ENCODE results near the gene SCD. TPM values are rescaled to one million over a fixed set of nuclear protein-coding genes. Genes with fewer than 3 reads are reported as not detected.

SCD gene
- total RNA-seq, 4 donors from 2014 or later: 24.3 to 53.9 (median 49.7) TPM

DNA sequence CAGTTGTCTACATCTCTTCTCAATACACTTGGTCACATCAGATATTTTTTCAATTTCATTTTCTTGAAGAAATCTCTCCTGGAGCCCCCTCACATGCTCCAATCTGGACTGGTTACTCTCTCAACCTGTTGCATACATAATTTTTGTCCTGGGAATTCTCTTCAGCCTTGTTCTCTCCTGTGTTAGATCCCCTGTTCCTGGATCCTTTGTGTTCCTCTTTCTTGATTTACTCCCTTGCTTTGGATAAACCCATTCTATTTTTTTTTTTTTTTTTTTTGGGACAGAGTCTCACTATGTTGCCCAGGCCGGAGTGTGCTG is 45.6 kb downstream of the SCD start:
- Histone ChIP-seq H3K27ac (no peak overlapping the region), H3K36me3 (no peaks in the 10 kb centered on the region), H3K9me3 (no peaks in the 10 kb centered on the region), H3K4me1 (no peaks in the 10 kb centered on the region), H3K4me3 (no peak overlapping the region), H3K27me3 (no peaks in the 10 kb centered on the region)
- WGBS: 96% methylated on average over 1 of the region's 1 CpG
- no peak for TF ChIP-seq POLR2AphosphoS5 (IDR thresholded peaks at IDR 0.05)
- TF ChIP-seq EP300 (IDR thresholded peaks at IDR 0.05): no peak
- TF ChIP-seq, protein P1, sequence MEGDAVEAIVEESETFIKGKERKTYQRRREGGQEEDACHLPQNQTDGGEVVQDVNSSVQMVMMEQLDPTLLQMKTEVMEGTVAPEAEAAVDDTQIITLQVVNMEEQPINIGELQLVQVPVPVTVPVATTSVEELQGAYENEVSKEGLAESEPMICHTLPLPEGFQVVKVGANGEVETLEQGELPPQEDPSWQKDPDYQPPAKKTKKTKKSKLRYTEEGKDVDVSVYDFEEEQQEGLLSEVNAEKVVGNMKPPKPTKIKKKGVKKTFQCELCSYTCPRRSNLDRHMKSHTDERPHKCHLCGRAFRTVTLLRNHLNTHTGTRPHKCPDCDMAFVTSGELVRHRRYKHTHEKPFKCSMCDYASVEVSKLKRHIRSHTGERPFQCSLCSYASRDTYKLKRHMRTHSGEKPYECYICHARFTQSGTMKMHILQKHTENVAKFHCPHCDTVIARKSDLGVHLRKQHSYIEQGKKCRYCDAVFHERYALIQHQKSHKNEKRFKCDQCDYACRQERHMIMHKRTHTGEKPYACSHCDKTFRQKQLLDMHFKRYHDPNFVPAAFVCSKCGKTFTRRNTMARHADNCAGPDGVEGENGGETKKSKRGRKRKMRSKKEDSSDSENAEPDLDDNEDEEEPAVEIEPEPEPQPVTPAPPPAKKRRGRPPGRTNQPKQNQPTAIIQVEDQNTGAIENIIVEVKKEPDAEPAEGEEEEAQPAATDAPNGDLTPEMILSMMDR (IDR thresholded peaks at IDR 0.05): no peak
- no peak for TF ChIP-seq POLR2A (IDR thresholded peaks at IDR 0.05)
- DNase-seq (ENCODE audit: low spot score in 2 of 2): no peak

DNA sequence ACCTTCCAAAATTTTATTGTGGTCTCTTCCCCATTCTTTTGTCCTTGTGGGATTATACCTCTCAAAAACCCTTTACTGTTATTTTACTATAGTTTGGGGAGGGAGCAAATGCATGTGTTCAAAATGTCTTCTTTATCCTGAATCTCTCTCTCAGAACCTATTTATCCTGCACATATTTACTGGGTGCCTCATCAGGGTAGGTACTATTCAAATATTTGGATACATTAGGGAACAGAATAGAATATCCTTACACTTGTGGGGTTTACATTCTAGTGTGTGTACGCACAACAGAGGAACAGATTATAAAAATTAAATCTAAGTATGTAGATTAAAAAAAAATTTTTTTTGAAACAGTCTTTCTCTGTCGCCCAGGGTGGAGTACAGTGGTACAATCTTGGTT is 48.6 kb downstream of the SCD start:
- H3K9me3 ChIP-seq: no peaks in the 10 kb centered on the region
- TF ChIP-seq EP300 (IDR thresholded peaks at IDR 0.05) (no peak), POLR2AphosphoS5 (IDR thresholded peaks at IDR 0.05) (no peak), POLR2A (IDR thresholded peaks at IDR 0.05) (no peak)
- TF ChIP-seq, protein P1 (IDR thresholded peaks at IDR 0.05): no peak

GRCh38 chr10:100396605-100397004 is 49.6 kb downstream of the SCD start:
- no peak for DNase-seq (ENCODE audit: low spot score in 2 of 2)
- no peaks in the 10 kb centered on the region for H3K9me3 ChIP-seq
- no peak for TF ChIP-seq POLR2A (IDR thresholded peaks at IDR 0.05)
- TF ChIP-seq, protein P1 (IDR thresholded peaks at IDR 0.05): no peak
- H3K27me3 ChIP-seq: no peaks in the 10 kb centered on the region
- H3K36me3 ChIP-seq: no peaks in the 10 kb centered on the region
- H3K4me3 ChIP-seq: no peak overlapping the region
- WGBS: 94% methylated on average over 4 of the region's 4 CpGs
- no peaks in the 10 kb centered on the region for H3K4me1 ChIP-seq
- H3K27ac ChIP-seq: no peak overlapping the region

More for the DNA sequence above, 48.6 kb downstream of the SCD start:
- Histone ChIP-seq H3K27me3 (no peaks in the 10 kb centered on the region), H3K36me3 (no peaks in the 10 kb centered on the region), H3K27ac (no peak overlapping the region), H3K4me1 (no peaks in the 10 kb centered on the region), H3K4me3 (no peak overlapping the region)
- 96% methylated on average over 2 of the region's 2 CpGs for WGBS
- DNase-seq (ENCODE audit: low spot score in 2 of 2): no peak

DNA sequence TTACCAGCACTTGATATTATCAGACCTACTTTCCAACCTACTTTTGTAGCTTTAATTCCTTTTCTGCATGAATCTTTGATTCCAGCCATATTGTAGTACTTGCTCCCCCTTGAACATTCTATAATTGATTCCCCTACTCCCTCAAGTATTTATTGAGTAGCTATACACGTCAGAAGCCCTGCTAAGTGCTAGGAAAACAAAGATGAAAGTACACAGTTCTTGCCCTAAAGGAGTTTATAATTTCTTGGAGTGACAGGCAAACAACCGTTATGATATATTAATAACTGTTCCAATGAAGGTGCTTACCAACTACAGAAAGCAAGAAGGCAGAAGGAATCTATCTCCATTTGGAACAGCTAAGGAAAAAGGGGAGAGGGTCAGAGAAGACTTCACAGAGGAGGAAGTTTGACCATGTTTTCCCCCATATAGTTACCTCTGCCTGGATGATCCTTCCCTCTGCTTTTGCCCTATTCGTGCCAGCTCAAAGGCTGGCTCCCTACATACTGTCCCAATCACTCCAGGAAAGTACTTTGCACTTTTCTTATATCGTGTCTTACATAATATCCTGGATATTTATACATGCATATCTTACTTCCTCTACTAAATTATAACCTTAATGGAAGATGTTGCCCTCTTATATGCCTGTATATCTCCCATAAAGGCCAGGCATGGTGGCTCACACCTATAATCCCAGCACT is 54.7 kb downstream of the SCD start:
- 60% methylated on average over 4 of the region's 4 CpGs for WGBS
- TF ChIP-seq POLR2AphosphoS5 (IDR thresholded peaks at IDR 0.05): no peak
- TF ChIP-seq EP300 (IDR thresholded peaks at IDR 0.05): no peak
- TF ChIP-seq, protein P1 (IDR thresholded peaks at IDR 0.05): no peak
- TF ChIP-seq POLR2A (IDR thresholded peaks at IDR 0.05): no peak
- no peak overlapping the region for H3K27ac ChIP-seq

GRCh38 chr10:100403734-100404133 is 56.7 kb downstream of the SCD start:
- no peak overlapping the region for H3K27ac ChIP-seq
- H3K4me3 ChIP-seq: no peak overlapping the region
- no peaks in the 10 kb centered on the region for H3K9me3 ChIP-seq
- WGBS: 57% methylated on average over 3 of the region's 3 CpGs
- TF ChIP-seq POLR2A (IDR thresholded peaks at IDR 0.05): no peak
- TF ChIP-seq, protein P1 (IDR thresholded peaks at IDR 0.05): no peak
- TF ChIP-seq POLR2AphosphoS5 (IDR thresholded peaks at IDR 0.05): no peak
- H3K4me1 ChIP-seq: no peaks in the 10 kb centered on the region
- H3K27me3 ChIP-seq: no peaks in the 10 kb centered on the region
- DNase-seq (ENCODE audit: low spot score in 2 of 2): no peak
- H3K36me3 ChIP-seq: no peaks in the 10 kb centered on the region

More for the DNA sequence above, 54.7 kb downstream of the SCD start:
- H3K4me1 ChIP-seq: no peaks in the 10 kb centered on the region
- no peaks in the 10 kb centered on the region for H3K36me3 ChIP-seq
- no peaks in the 10 kb centered on the region for H3K9me3 ChIP-seq
- no peaks in the 10 kb centered on the region for H3K27me3 ChIP-seq
- no peak for DNase-seq (ENCODE audit: low spot score in 2 of 2)
- no peak overlapping the region for H3K4me3 ChIP-seq

All from suprapubic skin (tissue), 4 donors.